NCI-H2171 (cell line): ENCODE data around the gene SHANK3.

Experiments used
- DNase-seq: peaks from one replicate; lab custom pipeline; 2025; lab: John Stamatoyannopoulos, UW

The SHANK3 gene

GRCh38 chr22:50699001-50699755 is 26.6 kb downstream of the SHANK3 start:
- DNase-seq = no peak

GRCh38 chr22:50699756-50700386 is 27.2 kb downstream of the SHANK3 start:
- DNase-seq = no peak

- no peak for DNase-seq
Observed at GRCh38 chr22:50700387-50701075, 27.9 kb downstream of the SHANK3 start.

GRCh38 chr22:50701076-50701419 is 28.4 kb downstream of the SHANK3 start:
- DNase-seq = no peak

- DNase-seq = no peak
Observed at GRCh38 chr22:50701428-50702154, 29.0 kb downstream of the SHANK3 start.

- DNase-seq = no peak
Observed at GRCh38 chr22:50702261-50702671, 29.6 kb downstream of the SHANK3 start.

GRCh38 chr22:50702821-50703725 is 30.4 kb downstream of the SHANK3 start:
- no peak for DNase-seq

GRCh38 chr22:50703726-50704509 is 31.3 kb downstream of the SHANK3 start:
- no peak for DNase-seq

GRCh38 chr22:50704510-50705218 is 32.0 kb downstream of the SHANK3 start:
- DNase-seq = no peak

GRCh38 chr22:50705219-50705691 is 32.6 kb downstream of the SHANK3 start:
- DNase-seq = peak; percentile 92

- DNase-seq = no peak
Observed at GRCh38 chr22:50705851-50706351, 33.3 kb downstream of the SHANK3 start.

- DNase-seq = no peak
Observed at GRCh38 chr22:50706481-50707125, 34.0 kb downstream of the SHANK3 start.

GRCh38 chr22:50708474-50708873 is 35.9 kb downstream of the SHANK3 start:
- DNase-seq = no peak

GRCh38 chr22:50708996-50709395 is 36.4 kb downstream of the SHANK3 start:
- DNase-seq = no peak

GRCh38 chr22:50710221-50710620 is 37.6 kb downstream of the SHANK3 start:
- no peak for DNase-seq

GRCh38 chr22:50710886-50711285 is 38.3 kb downstream of the SHANK3 start:
- DNase-seq = no peak

GRCh38 chr22:50711446-50712340 is 39.1 kb downstream of the SHANK3 start:
- no peak for DNase-seq
